DMS 273 treated with DMSO at 0.1 percent for 48 hours (cell line): ENCODE measurements around the gene EWSR1.
"Not testable (repeated sequence)": the region's sequence is repeated elsewhere in the genome, so short reads cannot be mapped to it uniquely, and the experiment has no call there.

Source experiments
- DNase-seq: peaks from one replicate; lab custom pipeline; 2025; lab: John Stamatoyannopoulos, UW

EWSR1 gene

GRCh38 chr22:29267858-29268510, at the start of gene EWSR1, which contains the start of gene RHBDD3:
EWSR1 (plus strand) TSS chr22:29268268; CDS start chr22:29268337, 69 bp downstream.
RHBDD3 (minus strand) TSS chr22:29267981; CDS start chr22:29265626, 2,355 bp downstream.
- peak; percentile 77 for DNase-seq

GRCh38 chr22:29218758-29219408, 49.2 kb upstream of the EWSR1 start:
- no peak for DNase-seq

GRCh38 chr22:29219409-29219782, 48.7 kb upstream of the EWSR1 start:
- DNase-seq, result not testable (repeated sequence)

- DNase-seq, result no peak
Measured at GRCh38 chr22:29219881-29220670, 48.0 kb upstream of the EWSR1 start.

GRCh38 chr22:29224121-29224858, 43.8 kb upstream of the EWSR1 start:
- no peak for DNase-seq

- no peak for DNase-seq
Measured at GRCh38 chr22:29224859-29225410, 43.1 kb upstream of the EWSR1 start.

GRCh38 chr22:29225422-29226090, 42.5 kb upstream of the EWSR1 start:
- no peak for DNase-seq

GRCh38 chr22:29226351-29226981, 41.6 kb upstream of the EWSR1 start:
- no peak for DNase-seq

- no peak for DNase-seq
Measured at GRCh38 chr22:29230972-29231875, 36.8 kb upstream of the EWSR1 start.

GRCh38 chr22:29231971-29232959, 35.8 kb upstream of the EWSR1 start:
- DNase-seq, result no peak

GRCh38 chr22:29233277-29233877, 34.7 kb upstream of the EWSR1 start:
- no peak for DNase-seq

GRCh38 chr22:29240481-29240880, 27.6 kb upstream of the EWSR1 start:
- DNase-seq, result peak; percentile 52

GRCh38 chr22:29243874-29244446, 24.1 kb upstream of the EWSR1 start:
- no peak for DNase-seq

GRCh38 chr22:29244785-29245625, 23.1 kb upstream of the EWSR1 start:
- no peak for DNase-seq

GRCh38 chr22:29245626-29246385, 22.3 kb upstream of the EWSR1 start:
- no peak for DNase-seq

- not testable (repeated sequence) for DNase-seq
Measured at GRCh38 chr22:29247891-29248290, 20.2 kb upstream of the EWSR1 start.
